GM21526 (cell line): Measurements from ENCODE around the gene RNF39.
"Not testable (repeated sequence)": the region's sequence is repeated elsewhere in the genome, so short reads cannot be mapped to it uniquely, and the experiment has no call there.

Experiments used
- ATAC-seq: cut with Tn5 transposase; IDR thresholded peaks from one replicate; pipeline ENCODE4 v1.9.1; 2021; ENCODE audit warnings: moderate library complexity; ENCODE audit not compliant: unreplicated experiment, low FRiP score

The RNF39 gene, protein sequence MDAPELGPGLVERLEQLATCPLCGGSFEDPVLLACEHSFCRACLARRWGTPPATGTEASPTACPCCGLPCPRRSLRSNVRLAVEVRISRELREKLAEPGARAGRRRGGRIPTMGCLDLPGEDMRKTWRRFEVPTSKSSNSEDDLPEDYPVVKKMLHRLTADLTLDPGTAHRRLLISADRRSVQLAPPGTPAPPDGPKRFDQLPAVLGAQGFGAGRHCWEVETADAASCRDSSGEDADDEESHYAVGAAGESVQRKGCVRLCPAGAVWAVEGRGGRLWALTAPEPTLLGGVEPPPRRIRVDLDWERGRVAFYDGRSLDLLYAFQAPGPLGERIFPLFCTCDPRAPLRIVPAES

DNA sequence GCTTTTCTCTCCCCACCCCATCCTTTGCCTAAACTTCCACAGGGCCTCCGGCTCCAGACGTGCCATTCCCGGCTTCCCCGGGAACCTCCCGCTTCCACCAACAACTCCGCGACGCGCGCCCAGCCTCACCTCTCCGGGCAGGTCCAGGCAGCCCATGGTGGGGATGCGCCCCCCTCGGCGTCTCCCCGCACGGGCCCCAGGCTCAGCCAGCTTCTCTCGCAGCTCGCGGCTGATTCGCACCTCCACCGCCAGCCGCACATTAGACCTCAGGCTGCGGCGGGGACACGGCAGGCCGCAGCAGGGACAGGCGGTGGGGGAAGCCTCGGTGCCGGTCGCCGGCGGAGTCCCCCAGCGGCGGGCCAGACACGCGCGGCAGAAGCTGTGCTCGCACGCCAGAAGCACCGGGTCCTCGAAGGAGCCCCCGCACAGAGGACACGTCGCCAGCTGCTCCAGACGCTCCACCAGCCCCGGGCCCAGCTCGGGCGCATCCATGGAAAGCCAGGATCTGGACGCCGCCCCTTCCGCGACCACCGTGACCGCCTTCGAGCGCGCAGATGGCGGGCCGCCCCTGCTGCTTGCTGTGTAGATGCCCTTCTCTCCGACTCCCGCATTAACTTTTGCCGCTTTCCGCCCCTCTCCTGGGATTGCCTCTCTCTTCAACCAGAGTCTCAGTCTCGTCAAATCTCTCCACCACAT is at the start of gene RNF39:
TSS of gene RNF39 (minus strand) at position 676 of the 696 bp plus-strand sequence. CDS start at position 492, 184 bp downstream.
- ATAC-seq, result no peak

DNA sequence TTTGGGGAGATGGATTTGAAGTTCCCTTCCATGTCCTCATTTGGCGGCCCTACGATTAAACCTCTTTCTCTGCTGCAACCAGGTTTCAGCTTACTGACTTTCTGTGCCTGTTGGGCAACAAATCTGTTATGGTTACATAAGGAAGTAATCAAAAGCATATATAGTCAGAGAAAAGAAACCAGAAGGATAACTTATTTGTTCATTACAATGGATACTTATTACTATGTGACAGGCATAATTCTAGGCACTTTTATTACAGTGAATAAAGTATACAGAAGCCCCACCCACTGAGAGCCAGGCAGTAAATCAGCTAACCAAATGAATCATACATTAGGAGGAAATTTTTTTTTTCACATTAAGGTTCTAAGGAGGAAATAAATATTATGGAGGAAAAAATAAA is 46.9 kb upstream of the RNF39 start:
- no peak for ATAC-seq

DNA sequence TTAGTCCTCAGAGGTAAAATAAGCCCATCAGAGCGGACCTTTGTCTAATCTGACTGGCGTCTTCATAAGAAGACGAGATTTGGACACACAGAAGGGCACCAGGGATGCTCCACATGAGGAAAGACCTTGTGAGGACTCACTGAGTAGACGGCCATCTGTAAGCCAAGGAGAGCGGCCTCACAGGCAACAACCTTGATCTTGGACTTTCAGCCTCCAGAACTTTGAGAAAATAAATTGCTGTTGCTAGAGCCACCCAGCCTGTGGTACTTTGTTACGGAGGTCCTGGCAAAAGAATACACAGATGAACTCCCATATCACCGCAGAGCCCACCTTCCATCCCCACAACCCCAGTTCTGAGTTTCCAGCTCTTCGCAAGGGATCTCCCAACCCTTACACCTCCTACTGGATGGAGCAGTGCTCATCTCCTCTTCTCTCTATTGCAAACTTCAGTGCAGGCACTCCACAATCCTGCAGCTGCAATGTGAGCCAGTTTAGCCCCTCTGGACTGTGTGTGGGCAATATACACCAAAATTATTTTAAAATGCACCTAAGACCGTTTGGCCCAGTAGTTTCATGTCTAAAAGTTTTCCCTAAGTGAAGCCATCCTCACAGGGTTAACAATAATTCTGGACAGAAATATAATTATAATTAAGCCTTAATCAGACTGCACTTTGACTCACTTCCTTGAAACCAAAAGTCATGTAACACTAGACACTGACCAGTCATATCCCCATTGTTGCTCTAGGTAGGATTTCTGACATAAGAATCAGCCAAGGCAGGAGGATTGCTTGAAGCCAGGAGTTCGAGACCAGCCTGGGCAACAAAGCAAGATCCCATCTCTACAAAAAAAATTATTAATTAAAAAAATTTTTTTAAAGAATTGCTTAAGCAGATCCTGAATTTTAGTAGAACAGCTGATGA is 46.1 kb upstream of the RNF39 start:
- no peak for ATAC-seq

DNA sequence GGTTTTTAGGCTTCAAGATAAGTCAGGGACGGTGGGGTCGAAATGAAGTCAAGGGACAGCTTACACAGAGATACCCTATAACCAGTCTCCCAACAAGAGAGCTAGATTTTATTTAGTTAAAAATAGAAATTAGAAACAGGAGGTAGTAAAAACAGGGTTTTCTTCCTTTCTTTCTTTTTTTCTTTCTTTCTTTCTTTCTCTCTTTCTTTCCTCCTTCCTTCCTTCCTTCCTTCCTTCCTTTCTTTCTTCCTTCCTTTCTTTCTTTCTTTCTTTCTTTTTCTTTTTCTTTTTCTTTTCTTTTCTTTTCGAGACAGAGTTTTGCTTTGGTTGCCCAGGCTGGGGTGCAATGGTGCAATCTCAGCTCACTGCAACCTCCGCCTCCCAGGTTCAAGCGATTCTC is 43.1 kb upstream of the RNF39 start:
- ATAC-seq, result not testable (repeated sequence)

DNA sequence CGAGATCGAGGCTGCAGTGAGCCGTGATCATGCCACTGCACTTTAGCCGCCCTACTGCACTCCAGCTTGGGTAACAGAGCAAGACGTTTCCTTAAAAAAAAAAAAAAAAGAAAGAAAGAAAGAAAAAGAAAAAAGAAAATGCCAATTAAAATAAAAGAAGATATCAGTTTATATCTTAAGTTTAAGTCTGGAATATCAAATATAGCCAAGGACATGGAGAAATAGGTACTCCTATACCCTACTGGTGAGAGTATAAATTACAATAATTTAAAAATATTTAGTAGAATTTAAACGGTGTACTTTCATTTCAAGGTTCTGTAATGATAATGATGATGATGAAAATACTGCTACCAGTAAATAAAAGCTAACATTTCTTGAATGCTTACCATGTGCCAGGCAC is 41.2 kb upstream of the RNF39 start:
- ATAC-seq, result no peak

DNA sequence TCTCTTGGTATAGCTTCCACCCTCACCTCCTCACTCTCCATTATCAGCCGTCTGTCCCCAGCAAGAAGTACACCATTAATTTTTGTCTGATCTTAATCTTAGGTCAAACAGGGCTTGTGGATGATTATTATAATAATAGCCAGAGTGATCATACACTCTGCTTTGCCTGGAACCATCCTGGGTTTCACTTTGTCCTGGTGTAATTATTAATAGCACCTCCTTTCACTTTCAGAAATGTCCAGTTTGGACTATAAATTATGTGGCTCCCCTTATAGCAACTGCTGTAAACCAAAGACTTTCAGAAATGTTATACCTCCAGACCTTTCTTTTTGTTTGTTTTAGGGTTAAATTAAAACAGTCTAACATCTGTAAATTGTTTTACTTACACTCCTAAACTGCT is 38.3 kb upstream of the RNF39 start:
- no peak for ATAC-seq

DNA sequence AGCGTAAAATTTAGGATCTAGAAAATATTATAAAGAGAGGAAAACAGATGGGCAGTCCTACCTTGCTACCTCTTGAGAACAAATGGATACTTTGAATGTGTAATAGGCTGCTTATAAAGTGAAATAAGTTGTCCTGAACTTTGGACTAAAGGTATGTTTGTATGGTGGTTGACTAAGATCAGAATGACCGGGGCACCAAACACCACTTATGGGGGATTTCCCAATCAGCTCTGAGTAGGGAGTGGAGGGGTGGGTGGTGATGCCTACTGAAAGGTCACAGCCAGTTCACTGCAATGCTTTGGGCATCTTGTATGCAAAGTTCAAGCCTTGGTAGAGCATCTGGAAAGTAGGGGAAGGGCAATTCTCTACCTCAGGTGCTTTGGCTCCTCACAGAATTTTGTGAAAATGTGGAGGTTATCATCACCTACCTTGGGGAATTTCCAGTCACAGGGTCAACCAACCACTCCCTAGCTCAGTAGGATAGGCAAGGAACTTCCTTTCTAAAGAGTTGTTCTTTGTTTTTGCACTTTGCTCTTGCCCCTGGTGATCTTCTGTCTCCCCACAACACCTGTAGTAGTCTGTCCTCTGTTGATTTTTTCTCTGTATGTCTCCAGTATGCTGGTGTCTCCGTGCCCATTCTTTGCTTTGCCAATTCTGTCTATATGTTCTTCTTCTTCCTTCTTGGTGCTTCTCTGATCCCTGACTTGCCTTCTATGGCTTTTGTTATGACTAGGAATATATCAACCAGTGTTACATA is 37.6 kb upstream of the RNF39 start, which contains the start of gene TRIM31:
TSS of gene TRIM31 (minus strand) at position 88 of the 757 bp plus-strand sequence. CDS start 285 bp downstream, outside the sequence.
- no peak for ATAC-seq

DNA sequence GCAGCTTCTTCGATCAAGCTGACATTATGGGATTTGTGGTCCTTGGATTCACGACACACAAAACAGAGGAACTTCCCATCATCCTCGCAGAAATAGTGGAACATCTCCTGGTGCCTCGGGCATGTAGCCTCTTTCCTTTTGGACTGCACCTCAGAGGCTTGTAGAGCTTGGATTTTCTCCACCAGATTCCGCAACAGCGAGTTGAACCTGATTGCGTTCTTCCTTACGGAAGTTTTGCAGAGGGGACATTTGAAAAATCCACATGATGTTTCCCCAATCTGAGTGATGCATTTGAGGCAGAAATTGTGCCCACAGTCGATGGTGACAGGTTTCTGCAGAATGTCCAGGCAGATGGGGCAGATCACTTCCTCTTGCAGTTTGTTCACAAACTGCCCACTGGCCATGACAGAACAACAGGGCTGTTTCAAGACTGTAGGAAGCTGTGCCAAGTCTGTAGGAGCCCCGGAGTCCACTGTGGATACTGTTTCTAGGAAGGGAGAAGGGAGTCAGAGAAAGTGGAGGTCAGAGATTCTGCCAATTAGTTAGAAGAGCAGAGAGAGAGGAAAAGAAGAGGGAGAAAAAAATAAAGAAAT is 36.9 kb upstream of the RNF39 start:
- ATAC-seq, result no peak

DNA sequence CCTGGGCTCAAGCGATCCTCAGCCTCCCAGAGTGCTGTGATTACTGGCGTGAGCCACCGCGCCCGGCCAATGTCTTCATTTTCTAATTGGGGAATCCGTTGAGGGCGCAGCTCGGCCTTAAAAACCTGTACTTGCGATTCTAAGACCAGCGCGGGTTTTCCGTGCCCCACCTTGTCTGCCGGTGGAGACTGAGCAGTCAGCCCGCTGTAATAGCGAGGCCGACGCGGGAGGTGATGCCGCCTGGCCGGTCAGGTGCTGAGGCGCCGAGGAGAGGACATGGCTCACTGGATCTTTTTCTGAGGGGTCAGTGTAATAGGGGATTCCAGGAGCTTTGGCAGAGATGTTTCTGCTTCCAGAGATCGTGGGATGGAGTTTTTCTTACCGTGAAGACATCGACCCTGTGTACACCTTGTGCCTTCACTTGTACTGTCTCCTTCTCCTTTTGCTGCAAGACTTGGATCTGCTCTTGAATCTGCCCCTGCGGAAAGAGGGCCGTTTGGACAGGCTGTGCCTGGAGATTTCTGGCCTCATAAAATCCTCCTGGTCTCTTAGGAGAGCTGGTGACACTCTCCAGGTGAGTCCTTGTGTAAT is 35.8 kb upstream of the RNF39 start:
- ATAC-seq, result no peak

DNA sequence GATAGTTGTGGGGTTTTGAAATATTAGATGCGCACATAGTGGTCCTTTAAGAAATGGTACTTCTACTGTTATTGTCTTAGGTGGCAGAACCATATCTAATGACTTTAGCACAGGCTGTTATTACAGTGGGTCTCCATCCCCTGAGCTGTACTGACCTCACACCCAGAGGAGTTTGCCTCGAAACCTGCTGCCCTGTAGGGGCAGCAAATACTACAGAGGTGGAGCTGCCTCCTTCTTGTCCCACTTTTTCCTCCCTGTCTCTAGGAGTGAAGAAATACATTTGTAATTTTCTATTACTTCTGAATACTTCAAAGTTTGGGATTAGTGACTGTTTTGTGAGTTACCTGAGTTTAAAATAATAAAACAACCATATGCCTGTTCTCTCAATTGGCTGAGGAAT is 29.1 kb upstream of the RNF39 start:
- ATAC-seq, result no peak

DNA sequence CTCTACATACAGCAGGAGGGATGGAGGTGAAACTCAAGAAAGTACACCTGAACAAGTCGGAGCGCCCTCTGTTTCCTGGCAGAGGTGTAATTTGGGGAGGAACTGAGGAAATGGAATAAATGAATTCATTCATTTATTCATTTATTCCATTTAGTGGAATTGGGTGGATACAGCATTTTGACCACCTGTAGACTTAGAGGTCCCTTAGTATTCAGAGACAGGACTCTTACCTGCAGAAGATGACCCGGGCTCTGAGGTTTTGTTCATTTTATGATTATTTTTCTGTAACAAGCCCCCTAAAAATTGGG is 28.3 kb upstream of the RNF39 start:
- ATAC-seq, result no peak

DNA sequence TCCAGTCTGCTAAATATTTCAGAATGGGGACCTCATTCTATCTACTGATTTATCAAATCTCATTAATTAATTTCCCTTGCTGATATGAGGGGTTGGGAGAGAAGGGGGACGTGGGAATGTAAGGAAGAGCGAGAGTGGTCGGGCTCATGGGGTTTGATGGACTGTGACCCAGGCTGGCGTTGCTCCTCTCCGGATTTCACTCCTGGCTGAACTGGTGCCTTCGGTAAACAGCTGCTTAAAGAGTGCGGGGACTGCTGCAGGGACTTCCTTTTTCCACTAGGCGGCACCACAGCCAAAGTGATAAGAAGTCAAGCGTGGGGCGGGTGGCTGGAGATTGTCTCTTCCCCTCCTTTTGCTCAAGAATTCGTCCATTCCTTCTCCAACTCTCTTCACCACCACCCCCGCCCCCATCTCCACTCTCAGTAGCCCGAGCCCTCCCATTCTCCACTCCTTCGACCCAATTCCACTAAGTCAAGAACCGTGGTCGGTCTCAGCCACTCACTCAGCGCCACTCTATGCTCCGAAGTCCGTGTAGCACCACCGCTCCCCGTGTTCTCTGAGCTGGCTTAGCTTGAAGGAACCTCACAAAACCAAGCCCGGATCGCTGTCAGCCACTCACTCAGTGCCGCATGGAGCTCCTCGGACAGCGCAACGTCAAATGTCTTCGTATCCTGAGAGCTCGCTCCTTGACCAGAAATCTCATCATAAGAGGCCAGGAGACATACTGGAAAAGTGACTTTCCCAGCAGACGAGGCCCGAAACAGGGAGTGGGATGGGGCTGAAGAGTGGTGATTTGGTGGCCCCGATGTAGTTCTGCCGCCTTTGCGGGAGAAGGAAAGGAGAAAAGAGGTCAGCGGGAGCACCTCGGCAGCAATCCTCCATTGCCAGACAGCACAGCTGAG is 27.7 kb upstream of the RNF39 start:
- peak; percentile 65 for ATAC-seq

DNA sequence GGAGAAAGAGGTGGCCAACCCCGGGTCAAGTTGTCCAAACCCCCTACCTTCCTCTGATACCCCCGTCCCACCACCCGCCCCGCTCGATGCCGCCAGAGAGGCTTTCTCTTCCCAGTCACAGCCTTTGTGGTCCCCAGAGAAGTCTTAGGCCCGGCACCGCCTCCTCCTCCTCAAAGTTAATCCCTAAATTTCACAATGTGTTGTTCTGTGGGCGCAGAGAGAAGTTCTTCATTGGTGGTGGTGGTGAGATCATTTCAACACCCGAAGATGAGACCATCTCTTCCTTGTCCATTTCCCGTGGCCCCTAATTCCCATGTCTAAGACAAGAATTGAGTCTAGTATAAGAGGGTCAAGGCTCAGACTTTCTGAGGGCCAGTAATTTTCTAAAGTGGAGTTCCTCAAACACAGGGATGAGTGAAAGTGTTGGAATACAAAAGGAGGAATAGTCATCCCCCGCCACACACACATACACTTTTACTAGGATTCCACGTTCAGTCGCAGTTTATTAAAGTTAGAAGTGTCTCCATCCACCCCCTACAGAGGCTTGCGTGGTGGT is 26.9 kb upstream of the RNF39 start:
- ATAC-seq, result no peak

DNA sequence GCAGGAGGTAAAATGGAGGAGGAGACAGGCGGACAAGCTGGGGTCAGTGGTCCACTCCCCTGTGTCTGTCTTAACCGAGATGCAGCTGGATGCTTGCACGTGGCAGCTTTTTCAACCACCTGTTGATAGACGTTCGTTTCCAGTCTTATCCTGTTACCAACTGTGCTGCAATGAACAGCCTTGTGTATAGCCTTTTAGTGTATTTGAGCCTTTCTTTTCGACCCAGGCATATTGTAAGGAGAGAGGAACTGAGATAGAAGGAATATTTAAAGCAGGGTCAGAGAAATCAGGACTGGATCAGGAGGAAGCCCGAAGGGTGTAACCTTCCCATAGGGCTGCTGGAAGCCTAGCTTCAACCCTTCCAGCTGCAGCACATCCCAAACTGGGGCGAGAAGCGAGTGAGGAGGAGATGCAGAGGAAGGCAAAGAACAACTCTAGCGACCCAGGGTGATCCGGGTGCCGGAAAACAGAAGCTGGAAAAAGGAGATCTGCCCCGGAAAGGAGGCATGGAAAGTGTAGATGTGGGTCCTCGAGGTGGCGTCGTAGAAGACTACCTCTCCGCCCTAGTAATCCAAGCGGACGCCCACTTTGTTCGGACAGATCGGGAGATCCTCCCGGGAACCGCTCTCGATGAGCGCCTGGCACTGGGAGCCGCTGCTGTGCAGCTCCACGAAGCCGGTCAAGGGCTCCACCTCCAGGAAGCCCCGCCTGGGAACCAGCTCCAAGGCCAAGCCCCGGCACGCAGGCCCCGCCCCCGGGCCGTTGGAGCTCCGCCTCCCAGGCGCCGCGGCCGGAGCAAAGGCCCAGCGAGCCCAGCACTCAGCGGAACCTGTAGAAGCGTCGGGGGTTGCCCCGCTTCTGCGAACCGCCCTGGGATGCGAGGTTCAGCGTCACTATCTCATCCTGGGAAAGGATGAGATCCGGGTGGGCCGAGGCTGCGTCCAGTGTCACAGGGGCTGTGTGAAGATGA is 26.2 kb upstream of the RNF39 start:
- ATAC-seq, result no peak

DNA sequence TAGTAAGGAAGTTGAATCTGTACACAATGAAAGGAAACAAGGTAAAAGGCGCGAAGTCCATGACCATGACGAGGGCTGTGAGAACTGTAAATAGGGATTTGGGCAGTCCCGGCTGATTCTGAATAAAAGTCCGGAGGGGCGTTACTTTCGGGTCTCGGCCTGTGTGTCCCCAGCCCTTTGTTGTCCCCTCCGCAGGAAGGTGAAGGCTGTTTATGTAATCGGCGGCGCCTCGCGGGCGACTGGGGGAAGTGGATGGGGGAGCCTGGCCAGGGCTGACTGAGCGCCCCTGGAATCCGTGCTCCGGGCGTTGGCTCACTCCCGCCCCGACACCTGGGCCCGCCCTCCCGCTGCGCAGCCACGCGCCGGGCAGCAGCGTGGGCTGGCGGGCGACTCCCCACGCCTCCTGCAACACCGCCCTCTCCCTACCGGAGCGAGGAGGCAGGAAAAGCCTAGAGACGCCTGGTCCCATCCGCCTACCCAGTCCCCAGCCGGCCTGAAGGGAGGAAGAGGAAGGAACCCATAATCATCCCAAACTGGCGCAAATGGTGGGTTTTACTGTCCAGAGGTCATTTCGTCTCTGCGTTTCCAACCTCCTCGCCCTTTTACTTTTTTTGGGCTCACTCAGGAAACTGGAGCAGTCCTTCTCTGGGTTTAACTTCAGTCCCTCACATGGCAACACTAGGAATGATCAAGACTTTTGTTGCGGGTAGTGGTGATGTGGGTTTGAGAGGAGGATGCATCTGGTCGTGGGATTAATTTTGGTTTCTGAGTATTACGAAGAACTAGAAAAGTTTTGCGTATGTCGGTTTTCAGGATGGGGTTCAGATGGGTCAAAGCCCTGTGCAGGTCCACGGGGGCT is 25.2 kb upstream of the RNF39 start:
- ATAC-seq, result no peak

DNA sequence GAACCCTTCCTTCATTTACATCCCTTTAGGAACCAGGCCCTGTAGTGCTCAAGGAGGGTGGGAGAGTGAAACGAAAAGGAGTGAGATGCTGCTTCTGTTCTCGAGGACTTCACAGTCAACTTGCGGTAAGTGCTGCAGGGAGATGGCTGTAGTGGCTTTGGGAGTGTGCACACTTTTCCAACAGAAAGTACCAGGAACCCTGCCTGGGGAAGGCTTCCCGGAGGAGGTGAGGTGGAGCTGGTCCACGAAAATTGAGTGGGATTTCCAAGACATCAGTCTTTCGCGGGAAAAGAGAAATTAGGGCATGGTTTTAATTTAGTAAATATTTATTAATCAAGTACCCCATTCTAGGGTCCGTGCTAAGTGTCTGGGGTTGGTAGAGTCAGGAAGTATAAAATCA is 24.6 kb upstream of the RNF39 start:
- no peak for ATAC-seq
